Measurements from ENCODE around the gene KPNB1.

The KPNB1 gene

DNA sequence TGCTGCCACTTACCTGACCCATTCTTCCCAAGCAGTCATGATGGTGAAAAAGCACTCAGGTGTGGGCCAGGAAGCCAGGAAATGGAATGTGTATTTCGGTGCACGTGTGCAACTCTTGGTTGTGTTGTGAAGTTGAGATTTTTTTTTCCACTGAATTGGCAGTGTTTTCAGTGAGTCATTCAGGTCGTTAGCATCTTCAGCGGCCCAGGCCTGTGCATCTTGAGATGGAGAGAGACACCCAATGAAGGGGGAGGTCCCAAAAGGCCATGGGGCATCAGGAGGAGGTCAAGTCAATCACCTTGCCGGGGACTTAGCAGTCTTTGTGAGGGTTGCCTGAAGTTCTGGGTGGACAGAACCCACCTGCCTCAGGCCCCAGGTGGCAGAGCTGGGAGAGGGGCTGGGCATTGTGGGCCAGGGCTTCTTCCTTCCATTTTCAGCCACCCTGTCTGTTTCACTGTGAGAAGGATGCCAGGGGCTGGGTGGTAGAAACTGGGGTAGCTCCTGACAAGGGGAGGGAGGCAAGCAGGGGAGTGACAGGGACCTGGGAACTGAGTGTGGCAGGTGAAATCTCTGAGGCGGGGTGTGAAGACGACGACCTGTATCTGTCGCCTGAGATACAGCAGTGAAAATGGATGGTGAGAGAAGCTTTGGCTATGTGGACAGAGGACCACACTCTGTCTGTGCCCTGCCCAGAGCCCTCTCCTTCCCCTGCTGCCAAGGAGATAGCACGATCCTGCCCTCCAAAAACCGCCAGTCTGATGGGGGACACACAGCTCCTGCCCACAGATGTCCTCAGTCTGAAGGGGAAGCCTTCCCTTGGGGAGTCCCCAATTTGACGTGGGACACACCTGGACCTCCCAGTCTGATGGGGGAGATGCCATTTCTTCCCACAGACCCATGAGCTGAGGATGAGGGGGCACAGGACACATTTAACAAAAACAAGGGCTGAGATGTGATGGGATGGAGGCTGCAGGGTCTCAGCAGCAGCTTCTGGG, 56.1 kb downstream of the KPNB1 start:
- peak overlapping the region; percentile 96 for H3K27ac Mint-ChIP-seq
- H3K9me3 Mint-ChIP-seq: no peaks in the 10 kb centered on the region
- peaks cover 77% of the 10 kb centered on the region for H3K4me1 Mint-ChIP-seq
- no peaks in the 10 kb centered on the region for H3K27me3 Mint-ChIP-seq
- peaks cover 21% of the 10 kb centered on the region for H3K36me3 Mint-ChIP-seq
- H3K4me3 Mint-ChIP-seq: peak overlapping the region; percentile 81

DNA sequence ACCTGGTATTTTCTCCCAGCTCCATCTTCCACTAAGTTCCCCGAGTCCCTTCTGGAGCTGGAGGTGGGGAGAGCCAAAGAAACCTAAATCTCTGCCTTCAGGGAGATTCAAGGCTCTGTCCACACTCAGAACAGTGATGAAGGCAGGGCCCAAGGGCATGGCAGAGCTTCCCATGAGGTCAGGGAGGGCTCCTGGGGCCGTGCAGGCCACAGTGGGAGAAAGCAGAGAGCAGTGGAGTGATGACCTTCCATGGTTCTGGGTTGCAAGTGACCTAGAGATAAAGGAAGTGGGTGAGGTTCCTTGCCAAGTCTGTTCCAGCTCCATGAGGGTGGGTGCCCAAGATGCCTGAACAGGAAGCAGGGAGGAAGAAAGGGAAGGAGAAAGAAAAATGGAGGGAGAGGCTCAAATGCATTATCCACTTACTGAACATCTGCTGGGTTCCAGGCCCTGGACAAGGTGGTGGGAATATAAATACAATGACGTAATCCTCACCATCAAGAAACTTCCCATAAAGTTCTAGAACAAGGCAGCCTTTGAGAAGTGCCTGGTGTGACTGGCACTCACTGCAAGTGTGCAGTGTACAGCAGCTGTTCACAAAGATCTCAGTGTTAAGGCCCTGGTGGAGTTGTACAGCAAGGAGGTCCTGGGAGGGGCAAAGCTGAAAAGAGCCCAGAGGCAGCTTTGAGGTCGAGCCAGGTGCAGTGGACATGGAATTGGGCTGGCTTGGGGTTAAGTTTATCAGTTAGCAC, 57.5 kb downstream of the KPNB1 start:
- Mint-ChIP-seq H3K4me1 (peaks cover 75% of the 10 kb centered on the region), H3K36me3 (peaks cover 20% of the 10 kb centered on the region), H3K9me3 (no peaks in the 10 kb centered on the region), H3K27ac (peak overlapping the region; percentile 96), H3K27me3 (no peaks in the 10 kb centered on the region), H3K4me3 (peak overlapping the region; percentile 81)

DNA sequence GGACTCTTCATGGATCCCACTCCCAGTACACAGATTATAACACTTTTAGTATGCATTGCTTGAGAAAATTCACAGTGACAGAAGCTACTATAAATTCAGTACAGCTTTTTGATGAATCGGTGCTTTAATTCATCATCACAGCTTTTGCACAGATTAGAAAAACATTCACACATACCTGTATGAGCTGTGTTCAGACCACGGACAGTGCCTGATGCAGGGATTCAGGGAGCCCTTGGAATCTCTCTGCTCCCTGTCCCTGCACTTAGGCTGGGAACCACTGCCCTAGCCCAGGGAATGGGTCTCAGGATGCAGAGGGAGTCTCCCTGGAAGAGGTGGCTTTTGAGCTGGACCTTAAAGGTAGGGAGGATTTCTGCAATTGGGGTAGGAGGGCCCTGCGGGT, 58.2 kb downstream of the KPNB1 start:
- H3K4me1 Mint-ChIP-seq: peaks cover 77% of the 10 kb centered on the region
- H3K4me3 Mint-ChIP-seq: no peak overlapping the region
- H3K9me3 Mint-ChIP-seq: no peaks in the 10 kb centered on the region
- H3K27ac Mint-ChIP-seq: no peak overlapping the region
- no peaks in the 10 kb centered on the region for H3K27me3 Mint-ChIP-seq
- peaks cover 17% of the 10 kb centered on the region for H3K36me3 Mint-ChIP-seq

DNA sequence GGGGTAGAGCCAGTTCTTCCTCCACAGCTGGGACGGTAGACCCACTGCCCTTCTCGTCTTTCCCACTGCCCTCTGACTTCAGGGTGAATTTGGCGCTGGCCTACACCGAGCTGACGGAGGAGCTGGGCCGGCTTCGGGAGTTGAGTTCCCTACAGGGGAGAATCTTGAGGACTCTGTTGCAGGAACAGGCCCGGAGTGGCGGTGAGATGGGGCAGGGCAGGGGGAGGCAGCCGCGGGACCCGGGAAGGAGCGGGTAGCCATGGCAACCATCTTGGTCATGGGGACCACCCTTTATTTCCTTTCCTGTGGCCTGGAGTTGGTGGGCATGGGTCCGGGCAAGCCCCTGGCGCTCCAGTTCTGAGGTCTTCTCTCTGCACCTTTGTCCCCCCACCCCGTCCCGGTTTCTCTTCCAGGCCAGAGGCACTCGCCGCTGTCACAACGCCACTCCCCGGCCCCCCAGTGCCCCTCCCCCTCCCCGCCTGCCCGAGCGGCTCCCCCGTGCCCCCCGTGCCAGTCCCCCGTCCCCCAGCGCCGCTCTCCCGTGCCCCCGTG, 58.7 kb downstream of the KPNB1 start:
- Mint-ChIP-seq H3K27ac (no peak overlapping the region), H3K4me1 (peaks cover 76% of the 10 kb centered on the region), H3K27me3 (no peaks in the 10 kb centered on the region), H3K9me3 (no peaks in the 10 kb centered on the region), H3K36me3 (peaks cover 17% of the 10 kb centered on the region), H3K4me3 (no peak overlapping the region)

DNA sequence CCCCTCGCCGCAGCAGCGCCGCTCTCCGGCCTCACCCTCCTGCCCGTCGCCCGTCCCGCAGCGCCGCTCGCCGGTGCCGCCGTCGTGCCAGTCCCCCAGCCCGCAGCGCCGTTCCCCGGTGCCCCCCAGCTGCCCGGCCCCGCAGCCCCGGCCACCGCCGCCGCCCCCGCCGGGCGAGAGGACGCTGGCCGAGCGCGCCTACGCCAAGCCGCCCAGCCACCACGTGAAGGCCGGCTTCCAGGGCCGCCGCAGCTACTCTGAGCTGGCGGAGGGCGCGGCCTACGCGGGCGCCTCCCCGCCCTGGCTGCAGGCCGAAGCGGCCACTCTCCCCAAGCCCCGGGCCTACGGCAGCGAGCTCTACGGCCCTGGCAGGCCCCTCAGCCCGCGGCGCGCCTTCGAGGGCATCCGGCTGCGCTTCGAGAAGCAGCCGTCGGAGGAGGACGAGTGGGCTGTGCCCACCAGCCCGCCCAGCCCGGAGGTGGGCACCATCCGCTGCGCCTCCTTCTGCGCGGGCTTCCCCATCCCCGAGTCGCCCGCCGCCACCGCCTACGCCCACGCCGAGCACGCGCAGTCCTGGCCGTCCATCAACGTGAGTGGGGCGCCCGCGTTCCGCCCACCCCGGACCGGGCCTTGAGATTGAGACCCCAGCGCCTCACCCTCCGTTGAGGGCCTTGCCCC, 59.3 kb downstream of the KPNB1 start:
- Mint-ChIP-seq H3K27me3 (no peaks in the 10 kb centered on the region), H3K9me3 (no peaks in the 10 kb centered on the region), H3K4me1 (peaks cover 73% of the 10 kb centered on the region), H3K27ac (no peak overlapping the region), H3K36me3 (peaks cover 14% of the 10 kb centered on the region), H3K4me3 (no peak overlapping the region)

DNA sequence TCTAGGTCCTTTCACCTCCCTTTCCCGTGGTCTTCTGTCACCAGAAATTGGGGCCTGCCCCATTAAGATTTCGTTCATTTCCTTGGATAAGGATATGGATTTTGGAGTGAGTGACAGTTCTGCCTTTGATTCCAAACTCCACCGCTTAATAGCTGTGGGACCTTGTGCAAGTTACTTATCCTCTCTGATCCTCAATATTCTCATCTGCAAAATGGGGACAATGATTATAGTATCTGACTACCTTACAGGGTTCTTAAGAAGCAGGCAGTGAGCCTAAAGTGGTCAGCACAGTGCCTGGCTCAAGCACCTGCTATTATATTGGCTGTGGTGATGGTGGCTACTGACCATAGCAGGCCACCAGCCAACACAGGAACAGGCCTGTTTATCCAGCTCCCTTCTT, 59.9 kb downstream of the KPNB1 start:
- H3K36me3 Mint-ChIP-seq: peaks cover 14% of the 10 kb centered on the region
- no peaks in the 10 kb centered on the region for H3K27me3 Mint-ChIP-seq
- H3K27ac Mint-ChIP-seq: peak overlapping the region; percentile 55
- H3K9me3 Mint-ChIP-seq: no peaks in the 10 kb centered on the region
- peaks cover 72% of the 10 kb centered on the region for H3K4me1 Mint-ChIP-seq
- no peak overlapping the region for H3K4me3 Mint-ChIP-seq

DNA sequence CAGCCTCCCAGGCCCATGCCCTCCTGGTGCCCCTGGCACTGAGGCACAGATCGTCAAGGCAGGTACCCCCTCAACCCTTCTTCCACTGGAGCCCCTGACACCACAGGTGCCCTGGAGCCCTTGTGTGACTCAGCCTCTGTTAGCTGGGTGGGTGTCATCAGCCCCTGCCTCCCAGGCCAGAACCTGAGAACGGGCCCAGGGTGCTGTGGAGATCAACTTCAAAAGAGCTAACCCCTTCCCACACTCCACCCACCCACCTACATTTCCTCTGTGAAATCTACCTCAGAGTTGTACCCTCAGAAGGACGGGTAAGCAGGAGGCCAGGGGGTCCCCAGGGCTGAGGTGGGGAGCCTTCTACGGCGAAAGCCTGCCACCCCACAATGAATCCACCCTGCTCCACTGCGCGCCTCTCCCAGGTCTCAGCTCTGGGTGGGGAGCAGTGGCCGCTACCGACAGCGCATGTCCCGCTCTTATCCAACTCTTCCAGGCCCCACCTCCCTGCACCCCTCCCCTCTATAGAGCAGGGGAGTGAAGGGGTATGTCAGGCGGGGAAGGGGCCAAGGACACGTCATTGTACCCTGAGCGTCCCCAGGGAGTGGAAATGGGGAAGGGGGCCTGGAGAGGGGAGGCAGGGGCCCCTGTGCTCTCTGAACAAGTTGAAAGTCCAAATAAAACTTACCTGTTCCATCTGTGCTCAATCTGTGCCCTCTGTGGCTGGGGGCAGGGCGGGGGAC, 61.8 kb downstream of the KPNB1 start:
- Mint-ChIP-seq H3K9me3 (no peaks in the 10 kb centered on the region), H3K4me1 (peaks cover 70% of the 10 kb centered on the region), H3K27me3 (no peaks in the 10 kb centered on the region), H3K36me3 (peaks cover 8% of the 10 kb centered on the region), H3K4me3 (no peak overlapping the region), H3K27ac (peak overlapping the region; percentile 57)

DNA sequence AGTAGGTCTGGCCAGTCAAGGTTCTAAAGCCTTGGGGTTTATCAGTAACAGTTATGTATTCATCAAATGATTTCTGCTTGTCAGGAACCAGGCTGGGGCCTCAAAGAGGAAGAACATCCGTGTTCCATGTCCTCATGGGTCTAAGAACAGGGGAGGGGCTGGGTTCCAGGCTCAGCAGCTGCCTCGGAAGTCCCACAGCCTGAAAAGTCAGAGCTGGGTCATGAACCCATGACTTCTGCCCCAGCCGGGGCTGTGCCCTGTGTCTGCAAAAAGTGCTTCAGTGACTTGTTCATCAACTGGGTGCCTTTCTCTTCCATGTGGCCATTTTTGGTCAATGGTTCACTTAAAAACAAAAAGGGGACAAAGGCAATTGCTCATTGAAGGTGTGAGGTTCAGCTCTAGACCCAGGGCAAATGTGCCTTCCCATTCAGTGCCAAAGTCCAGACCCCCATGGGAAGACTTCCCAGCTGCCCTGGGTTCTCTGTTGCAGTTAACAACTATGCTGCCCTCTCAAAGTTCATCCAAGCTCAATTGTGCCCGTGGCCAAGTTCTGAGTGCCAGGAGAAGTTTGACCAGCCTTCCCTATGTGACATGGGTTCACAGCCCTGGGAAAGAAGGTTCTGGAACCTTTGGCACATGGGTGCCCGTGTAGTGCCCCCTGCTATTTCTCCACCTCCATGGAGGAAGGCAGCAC, 62.8 kb downstream of the KPNB1 start:
- peak overlapping the region; percentile 57 for H3K27ac Mint-ChIP-seq
- H3K4me1 Mint-ChIP-seq: peaks cover 70% of the 10 kb centered on the region

DNA sequence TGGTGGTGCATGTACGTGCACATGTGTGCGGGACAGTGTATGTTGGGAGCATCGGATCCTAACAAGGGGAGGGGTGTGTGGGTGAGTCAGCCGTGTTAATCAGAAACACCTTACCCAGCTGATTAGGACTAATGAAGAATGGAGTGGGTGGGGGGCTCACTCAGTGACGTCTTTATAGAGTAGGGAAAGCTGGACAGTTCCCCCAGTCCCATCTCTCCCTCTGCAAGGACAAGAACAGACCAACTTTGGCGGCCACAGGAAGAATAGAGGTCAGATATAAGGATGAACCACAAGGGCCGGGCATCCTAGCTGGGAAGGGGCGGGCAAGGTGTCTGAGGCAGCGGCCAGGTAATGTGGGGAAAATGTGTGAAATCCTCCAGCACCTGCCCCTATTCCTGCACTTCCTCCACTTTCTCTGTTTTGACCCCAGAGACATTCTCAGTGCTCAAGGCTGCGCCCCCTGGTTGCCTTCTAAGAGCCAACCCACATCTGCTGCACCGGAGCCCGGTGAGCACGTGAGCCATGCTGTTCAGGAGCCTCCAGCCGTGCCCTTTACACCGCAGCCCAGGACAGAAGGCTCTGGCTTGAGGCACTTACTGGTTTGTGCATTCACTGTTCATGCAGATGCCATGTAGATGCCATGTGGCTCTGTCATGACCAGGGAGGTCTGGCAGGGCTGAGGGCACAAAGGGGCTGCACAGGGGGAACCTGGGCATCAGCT, 64.4 kb downstream of the KPNB1 start:
- Mint-ChIP-seq H3K27ac (no peak overlapping the region), H3K4me1 (peaks cover 82% of the 10 kb centered on the region), H3K9me3 (no peaks in the 10 kb centered on the region), H3K27me3 (no peaks in the 10 kb centered on the region), H3K36me3 (peaks cover 8% of the 10 kb centered on the region), H3K4me3 (no peak overlapping the region)

More for the DNA sequence above, 62.8 kb downstream of the KPNB1 start:
- Mint-ChIP-seq H3K4me3 (no peak overlapping the region), H3K9me3 (no peaks in the 10 kb centered on the region), H3K27me3 (no peaks in the 10 kb centered on the region), H3K36me3 (peaks cover 8% of the 10 kb centered on the region)

DNA sequence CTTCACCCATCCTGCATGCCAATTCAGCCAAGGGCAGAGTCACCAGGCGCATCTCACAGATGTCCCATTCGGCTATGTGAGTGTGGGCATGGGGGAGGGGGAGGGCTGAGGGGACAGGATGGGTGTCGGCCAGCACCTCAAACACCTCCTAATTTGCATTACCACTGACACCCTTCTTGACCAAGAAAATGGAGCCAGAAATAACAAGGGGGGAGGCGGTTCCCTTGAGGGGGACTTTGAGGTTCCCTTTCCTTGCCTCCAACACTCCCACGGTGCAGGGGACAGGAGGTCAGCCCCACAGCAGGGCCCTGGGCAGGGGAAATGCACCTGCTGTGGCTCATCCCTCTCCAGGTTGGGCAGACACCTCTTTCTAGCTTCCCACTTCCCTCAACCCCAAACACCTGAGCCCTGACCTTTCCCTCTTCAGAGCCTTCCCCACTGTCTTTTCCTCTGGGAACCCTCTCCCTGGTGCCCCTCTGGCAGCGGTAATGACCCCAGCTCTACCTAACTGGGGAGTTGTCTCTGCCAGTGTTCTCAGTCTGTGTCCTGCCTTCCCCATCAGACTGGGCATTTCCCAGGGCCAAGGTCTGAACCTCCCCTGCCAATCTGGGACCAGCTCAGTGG, 65.2 kb downstream of the KPNB1 start:
- H3K36me3 Mint-ChIP-seq: peaks cover 8% of the 10 kb centered on the region

DNA sequence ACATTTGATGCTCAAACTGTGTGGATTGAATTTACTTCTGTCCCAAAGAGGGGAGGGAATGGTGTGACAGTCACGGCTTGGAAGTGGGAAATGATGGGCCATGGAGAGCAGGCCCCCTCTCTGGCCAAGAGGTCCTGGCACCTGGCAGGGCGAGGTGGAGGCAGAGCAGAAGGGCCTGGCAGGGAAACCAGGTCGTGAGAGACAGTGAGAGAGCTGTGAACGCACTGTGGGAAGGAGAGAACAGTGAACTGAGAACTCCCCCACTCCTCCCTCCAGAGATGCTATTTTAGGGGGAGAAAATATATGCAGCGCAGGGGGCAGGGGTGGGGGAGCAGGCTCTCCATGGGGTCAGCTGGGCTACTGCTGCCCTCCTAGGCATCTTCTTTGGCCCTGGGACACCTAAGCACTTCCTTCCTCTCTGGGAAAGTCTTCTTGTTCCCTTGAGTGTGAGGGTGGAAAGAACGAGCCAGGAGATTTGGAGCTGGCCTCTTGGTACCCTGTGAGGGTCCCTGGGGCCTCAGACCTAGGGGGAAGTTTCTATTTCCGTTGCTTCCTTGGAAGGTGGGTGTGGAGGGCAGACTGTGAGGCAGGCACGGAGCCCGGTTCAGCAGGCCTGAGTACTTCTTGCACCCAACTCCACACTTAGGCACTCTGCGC, 66.1 kb downstream of the KPNB1 start:
- Mint-ChIP-seq H3K9me3 (no peaks in the 10 kb centered on the region), H3K4me1 (peaks cover 86% of the 10 kb centered on the region), H3K27ac (peak overlapping the region; percentile 76), H3K4me3 (peak overlapping the region; percentile 89), H3K27me3 (no peaks in the 10 kb centered on the region), H3K36me3 (peaks cover 4% of the 10 kb centered on the region)

More for the DNA sequence above, 65.2 kb downstream of the KPNB1 start:
- H3K9me3 Mint-ChIP-seq: no peaks in the 10 kb centered on the region
- H3K4me1 Mint-ChIP-seq: peaks cover 84% of the 10 kb centered on the region
- peak overlapping the region; percentile 89 for H3K4me3 Mint-ChIP-seq
- H3K27me3 Mint-ChIP-seq: no peaks in the 10 kb centered on the region
- H3K27ac Mint-ChIP-seq: peak overlapping the region; percentile 76

DNA sequence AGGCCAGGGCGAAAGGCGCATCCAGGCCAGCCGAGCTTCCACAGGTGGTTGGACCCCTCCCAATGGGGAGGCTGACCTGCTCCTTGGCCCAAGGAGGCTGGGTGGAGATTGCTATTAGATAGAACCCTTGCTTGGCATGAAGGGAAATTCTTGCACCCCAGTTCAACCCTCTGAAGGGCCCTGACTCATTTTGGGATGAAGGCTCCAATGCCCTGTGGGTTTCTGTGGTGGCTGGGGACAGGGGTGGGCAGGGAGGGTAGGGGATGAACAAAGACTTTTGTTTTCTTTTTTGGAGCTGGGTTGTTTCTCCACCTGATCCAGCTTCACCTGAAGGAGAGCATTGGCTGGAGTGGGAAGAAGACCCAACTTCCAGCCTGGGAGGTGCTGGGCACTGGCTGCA, 66.7 kb downstream of the KPNB1 start:
- peaks cover 4% of the 10 kb centered on the region for H3K36me3 Mint-ChIP-seq
- H3K4me1 Mint-ChIP-seq: peaks cover 90% of the 10 kb centered on the region
- H3K9me3 Mint-ChIP-seq: no peaks in the 10 kb centered on the region
- H3K27me3 Mint-ChIP-seq: no peaks in the 10 kb centered on the region
- H3K4me3 Mint-ChIP-seq: peak overlapping the region; percentile 89
- H3K27ac Mint-ChIP-seq: peak overlapping the region; percentile 100

DNA sequence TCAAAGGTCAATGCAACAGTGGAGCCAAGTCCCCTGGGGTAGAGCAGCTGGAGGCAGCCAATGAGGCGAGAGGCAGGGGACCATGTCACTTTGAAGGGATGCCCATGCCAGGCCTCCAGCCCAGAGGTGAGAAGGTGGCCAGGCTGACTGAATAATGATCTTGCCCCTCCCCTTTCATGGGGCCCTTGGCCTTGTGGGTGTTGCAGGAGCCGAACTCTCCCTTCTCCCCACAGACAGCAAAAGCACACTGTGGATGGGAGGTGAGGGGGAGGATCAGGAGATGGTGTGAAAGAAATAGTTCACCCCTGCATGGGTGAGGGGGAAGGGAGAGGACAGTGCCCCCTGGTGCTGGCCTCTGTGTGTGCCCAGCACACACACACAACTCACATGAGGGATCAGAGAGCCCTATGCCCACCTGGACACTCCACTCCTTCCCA, 67.6 kb downstream of the KPNB1 start:
- H3K27me3 Mint-ChIP-seq: no peaks in the 10 kb centered on the region
- H3K4me3 Mint-ChIP-seq: peak overlapping the region; percentile 89
- peak overlapping the region; percentile 100 for H3K27ac Mint-ChIP-seq
- H3K4me1 Mint-ChIP-seq: peaks cover 91% of the 10 kb centered on the region
- H3K9me3 Mint-ChIP-seq: no peaks in the 10 kb centered on the region
- no peaks in the 10 kb centered on the region for H3K36me3 Mint-ChIP-seq
